AG09309 (cell line): ENCODE measurements around the gene SPON1.
A peak's percentile ranks its signal among the peaks of the same experiment; 100 is the strongest.
"Not testable (repeated sequence)": the region's sequence is repeated elsewhere in the genome, so short reads cannot be mapped to it uniquely, and the experiment has no call there.

Experiments used
- DNase-seq: peaks from one replicate; pipeline ENCODE4 v3.0.0-alpha.2; 2010; ENCODE audit warnings: low read depth
- H3K4me3 ChIP-seq: 2 replicates; pipeline ENCODE4 v1.5.1; 2011; ENCODE audit warnings: mild to moderate bottlenecking, low read depth, low read length, moderate library complexity; ENCODE audit not compliant: control insufficient read depth
- TF ChIP-seq, protein P1 (sequence below): IDR thresholded peaks from 2 replicates; pipeline ENCODE4 v1.5.1; 2011; ENCODE audit warnings: mild to moderate bottlenecking, low read depth, low read length, inconsistent platforms; ENCODE audit not compliant: insufficient read depth, control insufficient read depth; ENCODE audit errors: missing control alignments

Gene SPON1

DNA sequence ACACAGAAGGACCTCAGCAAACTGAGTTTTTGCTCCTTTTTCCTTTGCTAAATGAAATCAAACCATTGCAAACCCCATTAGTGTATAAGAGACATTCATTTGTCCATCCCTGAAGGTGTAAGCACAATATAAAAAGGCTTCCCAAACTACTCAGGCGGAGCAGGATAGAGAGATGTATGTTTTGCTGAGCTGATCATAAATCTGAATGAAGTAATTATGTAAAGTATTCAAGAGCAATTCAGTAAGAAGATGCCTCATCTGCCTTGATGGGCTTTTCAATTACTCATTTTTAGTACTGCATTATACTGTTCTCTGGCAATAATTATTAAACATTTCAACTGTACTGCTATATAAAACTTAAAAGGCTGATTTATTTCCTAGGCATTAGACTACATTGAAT is 65.0 kb downstream of the SPON1 start:
- TF ChIP-seq, protein P1, sequence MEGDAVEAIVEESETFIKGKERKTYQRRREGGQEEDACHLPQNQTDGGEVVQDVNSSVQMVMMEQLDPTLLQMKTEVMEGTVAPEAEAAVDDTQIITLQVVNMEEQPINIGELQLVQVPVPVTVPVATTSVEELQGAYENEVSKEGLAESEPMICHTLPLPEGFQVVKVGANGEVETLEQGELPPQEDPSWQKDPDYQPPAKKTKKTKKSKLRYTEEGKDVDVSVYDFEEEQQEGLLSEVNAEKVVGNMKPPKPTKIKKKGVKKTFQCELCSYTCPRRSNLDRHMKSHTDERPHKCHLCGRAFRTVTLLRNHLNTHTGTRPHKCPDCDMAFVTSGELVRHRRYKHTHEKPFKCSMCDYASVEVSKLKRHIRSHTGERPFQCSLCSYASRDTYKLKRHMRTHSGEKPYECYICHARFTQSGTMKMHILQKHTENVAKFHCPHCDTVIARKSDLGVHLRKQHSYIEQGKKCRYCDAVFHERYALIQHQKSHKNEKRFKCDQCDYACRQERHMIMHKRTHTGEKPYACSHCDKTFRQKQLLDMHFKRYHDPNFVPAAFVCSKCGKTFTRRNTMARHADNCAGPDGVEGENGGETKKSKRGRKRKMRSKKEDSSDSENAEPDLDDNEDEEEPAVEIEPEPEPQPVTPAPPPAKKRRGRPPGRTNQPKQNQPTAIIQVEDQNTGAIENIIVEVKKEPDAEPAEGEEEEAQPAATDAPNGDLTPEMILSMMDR = no peak

GRCh38 chr11:14029440-14029839 is 66.9 kb downstream of the SPON1 start:
- no peak overlapping the region for H3K4me3 ChIP-seq
- TF ChIP-seq, protein P1 = no peak
- DNase-seq = no peak

More for the DNA sequence above, 65.0 kb downstream of the SPON1 start:
- H3K4me3 ChIP-seq = no peak overlapping the region
- DNase-seq = no peak

GRCh38 chr11:14029971-14030920 is 67.7 kb downstream of the SPON1 start:
- H3K4me3 ChIP-seq = no peak overlapping the region
- peak; percentile 14 for DNase-seq
- TF ChIP-seq, protein P1 = no peak

DNA sequence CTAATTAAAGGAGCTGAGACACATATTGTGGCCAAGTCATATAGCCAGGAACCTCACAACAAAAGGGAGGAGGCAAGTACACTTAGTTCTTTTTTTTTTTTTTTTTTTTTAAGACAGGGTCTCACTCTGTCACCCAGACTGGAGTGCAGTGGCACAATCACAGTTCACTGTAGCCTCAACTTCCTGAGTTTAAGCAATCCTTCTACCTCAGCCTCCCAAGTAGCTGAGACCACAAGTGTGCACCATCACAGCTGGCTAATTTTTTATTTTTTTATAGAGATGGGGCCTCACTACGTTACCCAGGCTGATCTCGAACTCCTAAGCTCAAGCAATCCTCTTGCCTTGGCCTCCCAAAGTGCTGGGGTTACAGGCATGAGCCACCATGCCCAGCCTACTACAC is 73.0 kb downstream of the SPON1 start:
- not testable (repeated sequence) for H3K4me3 ChIP-seq, DNase-seq

DNA sequence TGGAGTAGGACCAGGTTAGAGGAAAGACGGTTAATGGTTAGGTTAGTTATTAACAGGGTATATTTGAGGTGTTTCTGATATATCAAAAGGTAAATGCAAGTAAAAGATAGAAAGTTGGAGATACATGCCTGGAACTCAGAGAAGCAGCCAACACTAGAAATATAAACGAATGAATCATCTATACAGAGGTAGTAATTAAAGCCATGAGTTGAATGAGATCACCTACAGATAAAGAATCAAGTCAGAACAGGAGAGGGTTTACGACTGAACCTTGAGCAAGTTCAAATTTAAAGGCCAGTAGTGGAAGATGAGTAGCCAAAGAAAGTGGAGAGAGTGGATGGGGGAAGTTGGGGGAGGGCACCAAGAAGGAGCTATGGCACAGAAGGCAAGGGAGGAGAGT is 73.9 kb downstream of the SPON1 start:
- no peak overlapping the region for H3K4me3 ChIP-seq
- TF ChIP-seq, protein P1 = no peak
- no peak for DNase-seq

DNA sequence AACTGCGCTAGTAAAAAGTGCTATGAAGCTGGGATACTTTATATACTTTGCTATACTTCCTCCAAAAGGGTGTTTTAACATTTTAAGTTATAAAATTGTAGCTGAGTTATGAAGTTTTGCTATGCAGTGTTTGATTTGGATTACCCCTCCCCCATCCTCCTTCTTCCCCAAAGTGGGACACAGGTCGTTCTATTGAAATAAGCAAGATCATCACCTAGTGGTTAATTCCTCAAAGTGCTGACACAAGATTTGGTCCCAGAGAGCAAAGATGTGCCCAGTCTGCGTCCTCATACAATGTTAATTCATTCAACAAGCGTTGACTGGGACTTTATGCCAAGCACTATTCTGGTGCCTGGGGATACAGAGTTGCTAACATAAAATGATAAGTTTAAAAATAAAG is 78.5 kb downstream of the SPON1 start:
- H3K4me3 ChIP-seq = no peak overlapping the region
- no peak for DNase-seq
- TF ChIP-seq, protein P1 = peak; percentile 42

DNA sequence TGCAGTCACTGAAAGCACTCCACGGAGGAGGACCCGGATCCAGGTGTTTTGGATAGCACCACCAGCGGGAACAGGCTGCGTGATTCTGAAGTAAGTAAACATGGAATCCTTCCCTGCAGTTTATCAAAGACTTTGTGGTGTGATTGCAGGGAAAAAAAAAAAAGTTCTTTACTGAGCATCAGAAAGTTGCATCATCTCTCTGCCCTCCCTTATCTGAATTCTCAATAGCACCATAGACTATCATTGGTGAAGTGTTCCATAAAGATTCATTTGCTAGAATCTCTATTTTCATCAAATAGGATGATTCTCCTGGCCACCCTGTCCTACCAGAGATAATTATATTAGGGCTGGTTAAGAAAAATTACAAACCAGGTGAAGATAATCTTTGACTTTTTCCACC is 79.0 kb downstream of the SPON1 start:
- TF ChIP-seq, protein P1 = no peak
- no peak for DNase-seq
- no peak overlapping the region for H3K4me3 ChIP-seq
